GM19238 (cell line): Measurements from ENCODE around the gene RBBP8.

ENCODE experiments used
- DNase-seq: peaks from one replicate; pipeline ENCODE4 v3.0.0; 2011; ENCODE audit warnings: low spot score; ENCODE audit not compliant: insufficient read length

Gene RBBP8

GRCh38 chr18:23059541-23060465, 126.7 kb downstream of the RBBP8 start:
- no peak for DNase-seq

DNA sequence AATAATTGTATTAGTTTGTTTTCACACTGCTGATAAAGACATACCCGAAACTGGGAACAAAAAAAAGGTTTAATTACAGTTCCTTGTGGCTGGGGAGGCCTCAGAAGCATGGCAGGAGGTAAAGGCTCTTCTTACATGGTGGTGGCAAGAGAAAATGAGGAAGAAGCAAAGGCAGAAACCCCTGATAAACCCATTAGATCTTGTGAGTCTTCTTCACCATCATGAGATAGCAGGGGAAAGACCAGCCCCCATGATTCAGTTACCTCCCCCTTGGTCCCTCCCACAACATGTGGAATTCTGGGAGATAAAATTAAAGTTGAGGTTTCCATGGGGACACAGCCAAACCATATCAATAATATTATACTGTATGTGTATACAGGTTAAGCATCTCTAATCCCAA, 128.9 kb downstream of the RBBP8 start:
- no peak for DNase-seq

GRCh38 chr18:23063502-23063901, 130.4 kb downstream of the RBBP8 start:
- no peak for DNase-seq

GRCh38 chr18:23065234-23065806, 132.2 kb downstream of the RBBP8 start:
- DNase-seq, result no peak

DNA sequence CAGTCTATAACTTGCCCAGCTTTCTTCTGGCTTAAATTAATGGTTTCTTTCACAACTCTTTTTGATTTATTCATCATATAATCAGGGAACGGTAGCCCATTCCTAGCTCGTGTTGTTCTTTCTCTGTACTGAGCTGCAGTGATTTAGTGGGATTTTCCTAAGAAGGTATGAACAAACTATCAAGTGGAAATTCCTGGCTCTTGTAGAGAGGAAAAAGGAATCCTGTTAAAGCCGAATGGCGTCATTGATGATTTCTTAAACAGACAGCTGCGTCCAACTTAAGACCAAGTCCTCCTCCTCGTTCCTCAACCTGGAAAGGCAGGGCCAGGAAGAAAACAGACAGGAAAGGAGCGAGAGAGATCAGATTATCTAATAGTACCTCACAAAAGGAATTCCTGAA, 132.9 kb downstream of the RBBP8 start:
- no peak for DNase-seq

GRCh38 chr18:23066504-23067039, 133.4 kb downstream of the RBBP8 start:
- no peak for DNase-seq

DNA sequence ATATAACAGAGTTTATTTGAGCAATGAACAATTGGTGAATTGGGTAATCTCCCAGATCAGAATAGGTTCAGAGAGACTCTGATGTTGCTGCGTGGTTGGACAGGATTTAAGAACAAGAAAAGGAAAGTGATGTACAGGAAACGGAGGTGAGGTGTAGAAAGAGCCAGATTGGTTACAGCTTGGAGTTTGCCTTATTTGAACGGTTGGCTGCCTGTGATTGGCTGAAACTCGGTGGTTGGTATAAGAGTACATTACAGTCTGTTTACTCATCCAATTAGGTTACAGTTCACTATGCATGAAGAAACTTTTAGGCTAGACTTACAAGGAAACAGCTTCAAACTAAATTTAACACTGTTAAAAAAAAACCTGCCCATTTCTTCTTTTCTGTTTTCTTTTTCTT, 134.1 kb downstream of the RBBP8 start:
- no peak for DNase-seq

DNA sequence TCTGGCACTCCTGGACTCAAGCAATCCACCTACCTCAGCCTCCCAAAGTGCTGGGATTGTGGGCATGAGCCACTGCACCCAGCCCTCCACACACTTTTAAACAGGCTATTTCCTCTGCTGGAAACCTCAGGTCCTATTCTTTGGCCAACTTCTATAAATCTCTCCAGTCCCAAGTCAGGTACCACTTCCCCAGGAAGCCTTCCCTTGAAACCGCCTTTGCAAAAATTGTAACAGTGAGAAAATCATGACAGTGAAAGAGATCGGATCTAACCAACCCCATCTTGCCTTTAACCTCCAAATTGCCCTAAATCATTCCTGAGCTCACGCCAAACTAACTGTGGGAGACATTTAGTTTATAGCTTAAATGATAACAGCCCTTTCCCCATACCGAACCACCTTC, 134.9 kb downstream of the RBBP8 start:
- DNase-seq, result no peak

- no peak for DNase-seq
These were observed 135.6 kb downstream of the RBBP8 start for GRCh38 chr18:23068570-23069310.

DNA sequence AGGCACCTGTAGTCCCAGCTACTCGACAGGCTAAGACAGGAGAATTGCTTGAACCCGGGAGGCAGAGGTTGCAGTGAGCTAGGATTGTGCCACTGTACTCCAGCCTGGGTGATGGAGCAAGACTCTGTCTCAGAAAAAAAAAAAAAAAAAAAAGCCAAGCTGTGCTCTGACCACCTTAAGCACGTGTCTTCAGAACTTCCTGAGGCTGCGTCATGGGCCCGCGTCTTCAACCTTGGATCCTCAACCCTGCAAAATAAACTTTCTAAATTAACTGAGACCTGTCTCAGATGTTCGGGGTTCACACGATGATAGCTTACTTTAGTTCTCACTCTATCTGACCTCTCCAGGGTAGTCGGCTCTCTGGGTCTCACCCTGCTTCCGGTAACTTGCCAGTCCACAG, 136.4 kb downstream of the RBBP8 start:
- DNase-seq, result no peak

DNA sequence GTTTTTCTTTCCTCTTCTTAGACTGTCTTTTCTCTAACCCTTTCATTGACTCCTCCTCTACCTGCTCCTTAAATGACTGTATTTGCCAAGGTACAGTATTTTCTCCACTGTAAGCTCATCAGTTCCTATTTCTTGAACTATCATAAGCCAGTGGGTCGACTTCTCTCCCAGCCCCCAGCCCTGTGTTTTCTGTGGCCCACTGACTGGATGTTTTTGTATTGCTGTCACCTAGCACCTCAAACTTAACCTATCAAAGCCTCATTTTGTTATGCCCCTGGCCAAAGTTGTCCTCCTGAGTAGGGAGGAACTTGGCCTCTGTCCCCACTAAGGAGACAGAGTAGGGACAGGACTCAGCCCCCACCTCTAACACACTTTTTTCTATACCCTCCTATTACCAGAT, 136.8 kb downstream of the RBBP8 start:
- no peak for DNase-seq

DNA sequence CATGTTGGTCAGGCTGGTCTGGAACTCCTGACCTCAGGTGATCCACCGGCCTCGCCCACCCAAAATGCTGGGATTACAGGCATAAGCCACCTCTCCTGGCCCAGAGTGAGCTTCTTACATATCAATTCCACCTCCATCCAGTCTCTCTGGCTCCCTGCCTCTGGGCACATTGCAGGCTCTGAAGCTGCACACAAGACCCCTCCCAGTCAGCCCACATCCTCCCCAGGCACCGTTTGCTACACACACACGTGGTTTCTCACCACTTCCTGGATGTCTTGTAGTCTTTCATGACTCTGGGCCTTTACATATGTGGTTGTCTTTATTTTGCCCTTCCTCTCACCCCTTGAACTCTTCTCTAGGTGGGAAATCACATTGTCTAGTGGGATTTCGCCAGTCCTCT, 138.2 kb downstream of the RBBP8 start:
- DNase-seq, result peak; percentile 73

DNA sequence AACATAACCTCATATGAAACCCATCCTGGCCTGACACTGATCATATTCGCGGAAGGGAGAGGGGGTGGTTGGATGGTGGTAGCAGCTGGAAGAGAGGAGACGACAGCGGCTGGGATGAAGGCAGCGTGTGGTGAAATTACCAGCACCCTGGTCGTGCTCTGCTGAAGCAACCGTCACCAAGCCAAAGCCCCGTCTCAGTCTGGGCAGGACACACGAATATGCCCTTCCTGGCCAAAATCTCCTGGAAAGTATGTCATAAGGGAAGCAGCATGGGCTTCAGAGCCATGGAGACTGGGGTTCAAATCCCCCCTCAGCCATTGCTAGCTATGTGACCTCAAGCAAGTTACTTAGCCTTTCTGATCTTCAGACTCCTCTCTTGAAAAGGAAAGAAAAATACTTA, 139.0 kb downstream of the RBBP8 start:
- no peak for DNase-seq

- no peak for DNase-seq
These were observed 141.0 kb downstream of the RBBP8 start for GRCh38 chr18:23073996-23074606.
